ENCODE measurements around the gene ABCB11.

DNA sequence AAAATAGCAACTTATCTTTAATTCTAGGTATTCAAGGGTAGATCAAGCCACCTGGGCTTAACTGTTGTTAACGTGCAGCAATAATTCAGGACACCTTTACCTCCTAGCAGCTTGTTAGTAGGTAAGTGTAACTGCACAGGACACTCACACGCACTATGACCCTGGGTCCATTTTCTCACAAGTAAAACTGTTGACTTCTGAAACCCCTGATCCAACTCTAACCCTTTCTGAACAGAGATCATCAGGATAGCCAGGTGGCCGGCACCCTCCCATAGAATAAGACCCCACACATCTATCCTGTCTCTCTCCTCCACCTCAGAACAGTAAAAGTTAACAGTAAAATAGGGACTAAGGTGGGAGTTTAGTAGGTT is 141.5 kb downstream of the ABCB11 start:
- TF ChIP-seq, protein P1, sequence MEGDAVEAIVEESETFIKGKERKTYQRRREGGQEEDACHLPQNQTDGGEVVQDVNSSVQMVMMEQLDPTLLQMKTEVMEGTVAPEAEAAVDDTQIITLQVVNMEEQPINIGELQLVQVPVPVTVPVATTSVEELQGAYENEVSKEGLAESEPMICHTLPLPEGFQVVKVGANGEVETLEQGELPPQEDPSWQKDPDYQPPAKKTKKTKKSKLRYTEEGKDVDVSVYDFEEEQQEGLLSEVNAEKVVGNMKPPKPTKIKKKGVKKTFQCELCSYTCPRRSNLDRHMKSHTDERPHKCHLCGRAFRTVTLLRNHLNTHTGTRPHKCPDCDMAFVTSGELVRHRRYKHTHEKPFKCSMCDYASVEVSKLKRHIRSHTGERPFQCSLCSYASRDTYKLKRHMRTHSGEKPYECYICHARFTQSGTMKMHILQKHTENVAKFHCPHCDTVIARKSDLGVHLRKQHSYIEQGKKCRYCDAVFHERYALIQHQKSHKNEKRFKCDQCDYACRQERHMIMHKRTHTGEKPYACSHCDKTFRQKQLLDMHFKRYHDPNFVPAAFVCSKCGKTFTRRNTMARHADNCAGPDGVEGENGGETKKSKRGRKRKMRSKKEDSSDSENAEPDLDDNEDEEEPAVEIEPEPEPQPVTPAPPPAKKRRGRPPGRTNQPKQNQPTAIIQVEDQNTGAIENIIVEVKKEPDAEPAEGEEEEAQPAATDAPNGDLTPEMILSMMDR (IDR thresholded peaks at IDR 0.05): no peak
- no peak for TF ChIP-seq POLR2AphosphoS5 (IDR thresholded peaks at IDR 0.05)
- TF ChIP-seq POLR2A (IDR thresholded peaks at IDR 0.05): no peak
- TF ChIP-seq EP300 (IDR thresholded peaks at IDR 0.05): no peak
